ENCODE results near the gene POLR3H.
"Not testable (repeated sequence)": the region's sequence is repeated elsewhere in the genome, so short reads cannot be mapped to it uniquely, and the experiment has no call there.

The POLR3H gene

GRCh38 chr22:41543854-41544670, at the start of gene POLR3H:
Gene POLR3H, minus strand, starts transcription at chr22:41544470. Its CDS starts 369 bp downstream, at chr22:41544101.
- intact Hi-C loops (cut with DNase I) = loop anchor here (2.0 to 5.0 kb wide), 2 partner anchors 43 to 53 kb away; partner anchors contain the start of gene PMM1
- DNase-seq = peak; percentile 96 to 100 (median 98)

- intact Hi-C loops (cut with DNase I) = not testable (repeated sequence)
- peak in 2 of 10 donors; percentile 56 to 72 for DNase-seq
Observed at GRCh38 chr22:41593336-41593960, 49.2 kb upstream of the POLR3H start.

GRCh38 chr22:41589391-41590241, 45.3 kb upstream of the POLR3H start, which contains the start of gene PMM1:
Gene PMM1, minus strand, starts transcription at chr22:41589840. Its CDS starts 35 bp downstream, at chr22:41589805.
- intact Hi-C loops (cut with DNase I) = loop anchor here (5.0 kb wide), 1 partner anchor 47 kb away; the partner anchor contains the start of gene POLR3H
- peak; percentile 100 for DNase-seq

- intact Hi-C loops (cut with DNase I) = loop anchor here (5.0 kb wide), 1 partner anchor 45 kb away; the partner anchor contains the start of gene POLR3H
Observed at GRCh38 chr22:41587347-41587723, 43.1 kb upstream of the POLR3H start.

GRCh38 chr22:41585898-41586297, 41.6 kb upstream of the POLR3H start:
- intact Hi-C loops (cut with DNase I) = loop anchor here (5.0 kb wide), 1 partner anchor 44 kb away; the partner anchor contains the start of gene POLR3H
- DNase-seq = peak in 1 of 10 donors; percentile 49

More at GRCh38 chr22:41587347-41587723, 43.1 kb upstream of the POLR3H start:
- DNase-seq = peak in 1 of 10 donors; percentile 22

- intact Hi-C loops (cut with DNase I) = loop anchor here (5.0 kb wide), 1 partner anchor 43 kb away; the partner anchor contains the start of gene POLR3H
- peak in 1 of 10 donors; percentile 84 for DNase-seq
Observed at GRCh38 chr22:41584881-41585280, 40.6 kb upstream of the POLR3H start.

GRCh38 chr22:41582694-41583093, 38.4 kb upstream of the POLR3H start:
- intact Hi-C loops (cut with DNase I) = no loop called here
- DNase-seq = no peak

GRCh38 chr22:41579997-41580355, 35.7 kb upstream of the POLR3H start:
- no peak for DNase-seq
- intact Hi-C loops (cut with DNase I) = no loop called here

- intact Hi-C loops (cut with DNase I) = no loop called here
- DNase-seq = peak in 1 of 10 donors; percentile 59
Observed at GRCh38 chr22:41579297-41579996, 35.2 kb upstream of the POLR3H start.

- DNase-seq = peak in 1 of 10 donors; percentile 21
- intact Hi-C loops (cut with DNase I) = no loop called here
Observed at GRCh38 chr22:41578818-41579217, 34.5 kb upstream of the POLR3H start.

- DNase-seq = no peak
- intact Hi-C loops (cut with DNase I) = no loop called here
Observed at GRCh38 chr22:41578114-41578513, 33.8 kb upstream of the POLR3H start.

GRCh38 chr22:41576877-41577276, 32.6 kb upstream of the POLR3H start:
- intact Hi-C loops (cut with DNase I) = no loop called here
- peak in 5 of 10 donors; percentile 49 to 94 (median 60) for DNase-seq

- DNase-seq = no peak
- intact Hi-C loops (cut with DNase I) = no loop called here
Observed at GRCh38 chr22:41575533-41575932, 31.3 kb upstream of the POLR3H start.

GRCh38 chr22:41574847-41575381, 30.6 kb upstream of the POLR3H start:
- DNase-seq = peak in 1 of 10 donors; percentile 37
- intact Hi-C loops (cut with DNase I) = no loop called here

- DNase-seq = no peak
- intact Hi-C loops (cut with DNase I) = no loop called here
Observed at GRCh38 chr22:41573677-41574076, 29.4 kb upstream of the POLR3H start.

GRCh38 chr22:41572305-41572704, 28.0 kb upstream of the POLR3H start:
- intact Hi-C loops (cut with DNase I); DNase-seq: not testable (repeated sequence)

- intact Hi-C loops (cut with DNase I) = no loop called here
- peak in 1 of 10 donors; percentile 52 for DNase-seq
Observed at GRCh38 chr22:41571786-41572185, 27.5 kb upstream of the POLR3H start.

- intact Hi-C loops (cut with DNase I) = no loop called here
- no peak for DNase-seq
Observed at GRCh38 chr22:41570221-41570620, 26.0 kb upstream of the POLR3H start.

GRCh38 chr22:41568811-41569210, 24.5 kb upstream of the POLR3H start:
- DNase-seq = peak in 2 of 10 donors; percentile 72 to 77
- intact Hi-C loops (cut with DNase I) = no loop called here

- DNase-seq = no peak
- intact Hi-C loops (cut with DNase I) = no loop called here
Observed at GRCh38 chr22:41567512-41567768, 23.2 kb upstream of the POLR3H start.
